ENCODE measurements around the gene ROR1.

ROR1 gene

GRCh38 chr1:63943393-63943792 lies 169.6 kb downstream of the ROR1 start:
- no peak for DNase-seq

DNA sequence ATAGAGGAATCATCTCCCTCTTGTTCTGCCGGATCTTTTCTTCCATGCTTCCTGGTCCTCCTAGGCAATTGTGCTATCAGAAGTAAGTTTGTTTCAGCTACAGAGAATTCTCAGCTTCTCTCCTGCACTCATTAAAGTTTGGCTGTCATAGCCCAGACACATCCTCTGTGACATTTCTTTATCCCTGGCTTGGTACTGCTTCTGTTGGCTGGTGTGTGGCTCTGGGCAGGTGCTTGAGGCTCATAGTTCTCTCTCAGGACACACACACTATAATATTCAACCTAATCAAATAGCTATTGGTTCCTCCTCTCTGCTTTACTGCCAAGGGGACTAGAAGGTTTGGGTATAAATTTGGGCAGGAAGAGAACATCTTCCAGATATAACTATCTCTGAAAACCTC lies 172.1 kb downstream of the ROR1 start:
- DNase-seq = no peak

DNA sequence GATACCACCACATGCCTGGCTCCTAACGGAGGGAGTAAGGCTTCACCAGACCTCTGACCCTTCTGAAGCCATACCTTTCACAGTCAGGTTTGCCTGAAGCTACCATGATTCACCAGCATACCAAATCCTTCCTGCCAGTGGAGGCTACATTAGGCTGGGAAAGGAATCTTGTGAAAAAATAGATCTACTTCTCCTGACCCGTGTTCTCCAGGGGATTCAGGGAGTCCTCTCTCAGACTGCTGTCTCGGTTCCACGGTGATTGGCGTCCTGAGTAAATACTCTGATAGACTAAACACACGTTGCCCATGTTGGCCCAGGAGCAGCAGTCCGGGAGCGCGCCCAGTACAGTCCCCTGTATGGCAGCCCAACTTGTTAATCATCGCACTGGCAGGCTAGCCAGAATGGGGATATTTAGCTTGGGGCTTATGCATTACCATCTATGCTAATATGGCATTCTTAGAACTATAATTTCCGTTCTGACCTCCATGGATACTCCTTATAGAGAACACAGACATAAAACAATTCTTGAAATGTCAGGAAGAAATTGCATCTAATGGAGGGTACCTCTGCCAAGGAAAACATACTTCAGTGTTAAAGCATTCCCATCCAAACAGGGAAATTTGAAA lies 173.2 kb downstream of the ROR1 start:
- DNase-seq = no peak

- DNase-seq = no peak
Observed at GRCh38 chr1:63947904-63948303, 174.1 kb downstream of the ROR1 start.

GRCh38 chr1:63950023-63950422 lies 176.2 kb downstream of the ROR1 start:
- no peak for DNase-seq

GRCh38 chr1:63951059-63951946 lies 177.5 kb downstream of the ROR1 start:
- no peak for DNase-seq

- no peak for DNase-seq
Observed at GRCh38 chr1:63954187-63954586, 180.4 kb downstream of the ROR1 start.

DNA sequence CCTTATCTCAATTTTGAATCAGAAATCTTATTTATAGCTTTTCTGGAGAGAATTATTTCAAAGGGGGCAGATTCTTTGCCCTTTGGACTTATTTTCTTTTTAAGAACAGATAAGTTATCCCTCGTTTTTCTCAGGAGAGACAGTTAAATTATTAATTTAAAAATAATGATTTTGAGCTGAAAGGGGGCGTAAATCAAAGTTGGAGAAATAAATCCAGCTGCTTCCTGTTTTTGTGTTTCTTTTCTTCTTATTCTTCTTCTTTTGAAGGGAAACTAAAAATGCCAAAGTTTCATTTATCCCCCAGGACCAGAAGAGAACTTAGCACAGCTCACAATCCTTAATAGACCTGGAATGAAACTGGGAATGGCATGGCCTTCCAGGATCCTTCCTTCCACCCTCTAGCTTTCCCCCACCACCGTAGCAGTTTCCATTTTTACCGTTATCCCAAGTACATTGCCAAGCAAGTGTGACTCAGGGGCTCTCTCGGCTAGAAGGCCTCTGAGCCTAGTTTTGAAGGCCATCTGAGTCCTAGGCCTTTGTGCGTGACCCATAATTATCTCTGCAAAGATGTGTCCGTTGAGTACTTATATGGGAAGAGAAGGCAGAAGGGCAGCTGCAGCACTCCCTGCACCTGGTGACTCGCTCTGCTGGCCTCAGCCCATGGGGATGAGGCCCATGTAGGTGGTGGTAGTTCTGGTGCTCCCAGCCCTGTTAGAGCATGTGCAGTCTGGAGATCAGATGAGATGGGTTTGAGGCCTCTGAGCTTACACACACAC lies 181.7 kb downstream of the ROR1 start:
- no peak for DNase-seq

- DNase-seq = no peak
Observed at GRCh38 chr1:63958556-63958955, 184.7 kb downstream of the ROR1 start.

DNA sequence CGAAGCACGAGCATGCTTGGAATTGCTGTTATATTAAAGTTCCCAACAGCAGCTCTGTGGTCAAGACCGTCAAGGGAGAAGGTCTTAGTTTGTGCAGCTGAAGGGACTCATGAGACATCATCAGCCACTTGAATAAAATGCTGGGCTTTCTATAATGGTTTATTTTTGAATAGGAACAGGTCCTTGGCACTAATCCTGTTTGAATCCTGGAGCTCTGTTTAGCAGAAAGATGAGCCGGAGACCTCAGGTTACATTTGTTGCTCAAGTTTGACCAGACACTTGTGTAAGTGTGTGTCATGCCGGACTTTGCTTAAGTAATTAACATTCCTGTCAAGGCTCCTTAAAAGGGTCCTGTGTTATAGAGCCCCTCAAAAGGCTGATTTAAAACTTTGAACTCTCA lies 186.5 kb downstream of the ROR1 start:
- DNase-seq = no peak

- no peak for DNase-seq
Observed at GRCh38 chr1:63966016-63966415, 192.2 kb downstream of the ROR1 start.

DNA sequence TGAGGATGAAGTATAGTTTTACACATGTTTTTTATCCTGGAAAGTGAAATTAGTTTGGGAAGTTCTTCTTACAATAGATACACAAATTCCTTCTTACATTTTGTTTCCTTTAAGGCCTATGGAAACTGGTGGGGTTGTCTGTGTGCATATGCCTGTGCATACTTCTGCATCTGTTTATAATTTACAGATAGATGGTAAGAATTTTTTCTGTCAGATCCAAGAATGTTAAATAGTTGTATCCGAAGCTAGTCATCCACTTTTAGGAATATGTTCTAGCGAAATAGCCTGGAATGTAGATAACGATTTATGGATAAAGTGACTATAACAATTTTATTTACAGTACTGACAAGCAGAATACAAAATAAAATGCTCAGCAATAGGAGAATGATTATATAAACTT lies 194.1 kb downstream of the ROR1 start:
- DNase-seq = no peak

DNA sequence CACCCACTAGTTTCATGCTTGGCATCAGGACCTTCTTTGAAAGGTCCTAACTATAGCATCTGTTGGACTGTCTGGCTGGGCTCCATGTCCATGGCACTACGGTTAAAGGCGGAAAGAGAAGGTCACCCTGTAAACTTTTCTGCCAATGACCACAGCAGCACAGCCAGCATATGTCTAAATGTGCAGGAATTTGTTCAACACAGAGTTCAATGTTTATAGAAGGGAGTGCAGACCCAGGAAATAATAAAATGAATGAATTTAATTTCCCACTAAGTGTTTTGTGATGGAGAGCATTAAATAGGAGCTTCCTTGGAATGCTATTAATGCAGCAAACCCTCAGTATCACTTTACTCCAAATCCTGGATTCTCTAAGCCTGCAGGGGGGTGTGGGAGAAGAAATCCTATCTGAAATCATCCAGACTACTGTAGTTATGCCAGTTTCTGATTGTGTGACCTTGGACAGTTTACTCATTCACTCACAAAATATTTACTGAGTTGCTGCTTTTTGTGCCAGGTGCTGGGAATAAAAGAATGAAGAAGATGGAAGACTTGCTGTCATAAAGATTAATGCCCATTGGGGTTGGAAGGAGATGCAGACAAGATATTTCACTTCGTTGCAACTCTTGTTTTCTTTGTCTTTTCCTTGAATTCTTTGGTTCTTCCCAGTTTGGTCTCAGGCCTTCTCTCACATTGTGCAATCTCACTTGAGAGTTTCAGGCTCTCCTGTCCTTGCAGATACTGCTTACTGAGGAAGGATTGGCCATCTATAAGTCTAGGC lies 195.0 kb downstream of the ROR1 start:
- DNase-seq = no peak

GRCh38 chr1:63969441-63969901 lies 195.7 kb downstream of the ROR1 start:
- no peak for DNase-seq

DNA sequence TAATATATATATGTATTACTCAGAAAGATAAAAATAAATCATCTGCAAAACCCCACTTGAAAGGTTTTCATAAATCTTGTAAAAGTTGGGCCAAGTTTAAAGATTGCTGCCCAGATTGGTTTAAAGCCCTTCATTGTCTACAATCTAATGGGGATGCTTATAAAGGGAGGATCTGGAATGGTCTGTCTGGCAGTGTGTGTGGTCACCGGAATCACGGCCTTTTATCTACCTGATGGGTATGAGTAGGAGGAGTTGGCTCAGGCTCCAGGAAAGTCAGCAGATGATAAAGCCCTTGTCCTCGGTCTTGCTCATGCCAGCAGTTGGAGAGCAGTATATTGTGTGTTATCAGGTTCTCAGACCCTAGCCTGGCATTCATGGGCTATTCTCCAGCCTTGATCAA lies 197.7 kb downstream of the ROR1 start:
- DNase-seq = no peak

DNA sequence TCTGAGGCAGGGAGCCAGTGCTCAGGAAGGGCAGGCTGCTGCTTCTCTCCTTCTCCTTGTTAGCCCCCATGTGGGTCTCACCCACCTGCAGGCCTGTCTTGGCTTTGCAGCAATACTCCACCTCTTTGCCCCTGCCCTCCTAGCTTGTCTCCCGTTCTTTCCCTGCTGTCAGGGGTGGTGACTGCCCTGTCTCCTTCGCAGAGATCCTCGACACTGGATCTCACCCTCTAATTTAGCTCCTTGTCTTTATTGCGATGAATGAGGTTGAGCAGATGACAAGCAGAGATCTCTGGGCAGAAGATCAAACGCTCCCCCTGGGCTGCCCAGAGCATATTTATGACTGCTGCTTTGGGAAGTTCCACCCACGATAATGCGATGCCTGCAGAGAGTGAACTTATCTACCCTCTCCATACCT lies 199.2 kb downstream of the ROR1 start:
- DNase-seq = no peak

- no peak for DNase-seq
Observed at GRCh38 chr1:63974966-63975365, 201.1 kb downstream of the ROR1 start.

DNA sequence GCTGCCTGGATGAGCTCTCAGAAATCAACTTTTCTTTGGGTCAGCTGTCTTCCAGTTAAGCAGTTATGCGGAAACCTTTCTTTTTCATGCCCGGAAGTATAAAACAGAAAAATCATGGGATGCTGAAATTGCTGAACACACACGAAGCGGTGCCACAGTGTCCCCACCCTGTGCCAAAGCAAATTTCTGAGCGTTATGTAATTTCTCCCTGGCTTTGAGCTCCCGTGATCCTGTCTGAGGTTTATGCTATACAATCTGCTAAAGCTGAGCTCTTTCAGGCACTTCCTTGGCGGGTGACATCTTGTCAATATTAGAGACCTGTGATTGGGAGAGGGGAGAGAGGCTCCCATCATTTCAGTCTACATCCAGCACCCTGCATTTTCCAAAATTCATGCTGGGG lies 201.7 kb downstream of the ROR1 start:
- DNase-seq = no peak

GRCh38 chr1:63976006-63976405 lies 202.2 kb downstream of the ROR1 start:
- no peak for DNase-seq

GRCh38 chr1:63977466-63977865 lies 203.6 kb downstream of the ROR1 start:
- DNase-seq = no peak

GRCh38 chr1:63980740-63981407 lies 207.1 kb downstream of the ROR1 start:
- DNase-seq = no peak

- DNase-seq = no peak
Observed at GRCh38 chr1:63981408-63981773, 207.6 kb downstream of the ROR1 start.
